IMR-90 (cell line): ENCODE measurements around the gene CNPY1. TPM values are rescaled to one million over a fixed set of nuclear protein-coding genes. Genes with fewer than 3 reads are reported as not detected.

Source experiments
- ATAC-seq: fragments of 200-7000 bp; cut with Tn5 transposase; 2 replicates; pipeline ENCODE4 v1.9.1; 2020; ENCODE audit warnings: low read depth, mild to moderate bottlenecking, moderate library complexity
- BruUV-seq: library from RNA; stranded (reverse); fragments of 400-500 nt; replicated peaks from 2 replicates; lab custom pipeline; 2021; lab: Mats Ljungman, UMichigan
- CTCF ChIA-PET: fragments of 300-600 bp; formaldehyde crosslinking; extraction: SDS; loops from one replicate; lab custom pipeline; 2021; ENCODE audit warnings: antibody characterized with exemption; lab: Yijun Ruan, JAX
- POLR2A ChIA-PET: fragments of 300-600 bp; sonication (Branson Sonifier 250); formaldehyde crosslinking; loops from one replicate; lab custom pipeline; 2022; ENCODE audit warnings: antibody characterized with exemption; ENCODE audit not compliant: unreplicated experiment; lab: Charles Lee
- DNase-seq: peaks from one replicate; pipeline ENCODE4 v3.0.0; 2013
- H2AFZ ChIP-seq: replicated peaks from 2 replicates; pipeline ENCODE3; 2013; ENCODE audit warnings: low read length, mild to moderate bottlenecking; ENCODE audit not compliant: poor library complexity
- H2AK5ac ChIP-seq: 2 replicates; pipeline ENCODE4 v1.6.1; 2013; ENCODE audit warnings: low read depth, low read length, inconsistent platforms
- H2AK9ac ChIP-seq: replicated peaks from 2 replicates; pipeline ENCODE3; 2013; ENCODE audit warnings: mild to moderate bottlenecking, low read depth, low read length, moderate library complexity; ENCODE audit not compliant: poor library complexity
- H2BK120ac ChIP-seq: 2 replicates; pipeline ENCODE4 v1.6.1; 2013; ENCODE audit warnings: low read depth, low read length, inconsistent platforms
- H2BK15ac ChIP-seq: 3 replicates; pipeline ENCODE4 v1.6.1; 2013; ENCODE audit warnings: low read depth, low read length, inconsistent platforms
- H2BK20ac ChIP-seq: 2 replicates; pipeline ENCODE4 v1.6.1; 2013; ENCODE audit warnings: low read depth, mild to moderate bottlenecking, inconsistent platforms, low read length, moderate library complexity
- H2BK5ac ChIP-seq: 2 replicates; pipeline ENCODE4 v1.6.1; 2013; ENCODE audit warnings: mild to moderate bottlenecking, low read depth, low read length, inconsistent platforms; ENCODE audit not compliant: poor library complexity, severe bottlenecking
- H3K14ac ChIP-seq: replicated peaks from 2 replicates; pipeline ENCODE4 v1.6.1; 2013; ENCODE audit warnings: low read depth, low read length, inconsistent platforms
- H3K18ac ChIP-seq: 2 replicates; pipeline ENCODE4 v1.6.1; 2013; ENCODE audit warnings: low read depth, low read length, control low read depth
- H3K23ac ChIP-seq: 2 replicates; pipeline ENCODE4 v1.6.1; 2013; ENCODE audit warnings: low read depth, low read length, inconsistent platforms
- H3K27ac ChIP-seq: 2 replicates; pipeline ENCODE4 v1.5.1; 2013; ENCODE audit warnings: mild to moderate bottlenecking, control low read depth, low read length; ENCODE audit not compliant: insufficient read depth
- H3K27me3 ChIP-seq: 2 replicates; pipeline ENCODE4 v1.6.1; 2013; ENCODE audit warnings: low read length; ENCODE audit not compliant: control insufficient read depth, insufficient read depth
- H3K36me3 ChIP-seq: 2 replicates; pipeline ENCODE4 v1.6.1; 2013; ENCODE audit warnings: low read length, mixed read lengths; ENCODE audit not compliant: control insufficient read depth, insufficient read depth
- H3K4ac ChIP-seq: 2 replicates; pipeline ENCODE4 v1.6.1; 2013; ENCODE audit warnings: low read depth, low read length, inconsistent platforms
- H3K4me1 ChIP-seq: 2 replicates; pipeline ENCODE4 v1.6.1; 2013; ENCODE audit warnings: low read length, mixed read lengths; ENCODE audit not compliant: control insufficient read depth, insufficient read depth
- H3K4me2 ChIP-seq: 2 replicates; pipeline ENCODE4 v1.6.1; 2013; ENCODE audit warnings: low read depth, mild to moderate bottlenecking, control low read depth, low read length, moderate library complexity
- H3K4me3 ChIP-seq: 2 replicates; pipeline ENCODE4 v1.5.1; 2013; ENCODE audit warnings: low read depth, mild to moderate bottlenecking, control low read depth, low read length, moderate library complexity; ENCODE audit not compliant: insufficient read depth
- H3K56ac ChIP-seq: 2 replicates; pipeline ENCODE4 v1.6.1; 2013; ENCODE audit warnings: low read length, inconsistent platforms; ENCODE audit not compliant: insufficient read depth; ENCODE audit errors: extremely low read depth
- H3K79me1 ChIP-seq, 2 experiments: 2 replicates each; pipeline ENCODE4 v1.6.1; 2013; ENCODE audit warnings: low read length in 2 of 2, inconsistent platforms in 1 of 2, low read depth in 1 of 2
- H3K9ac ChIP-seq: 2 replicates; pipeline ENCODE4 v1.6.1; 2013; ENCODE audit warnings: low read depth, low read length, control low read depth
- H3K9me1 ChIP-seq: 2 replicates; pipeline ENCODE4 v1.6.1; 2013; ENCODE audit warnings: low read length, inconsistent platforms; ENCODE audit not compliant: insufficient read depth
- H3K9me3 ChIP-seq: 2 replicates; pipeline ENCODE4 v1.6.1; 2013; ENCODE audit warnings: low read length; ENCODE audit not compliant: control insufficient read depth, insufficient read depth
- H4K20me1 ChIP-seq: 2 replicates; pipeline ENCODE4 v1.6.1; 2013; ENCODE audit warnings: low read length, inconsistent platforms; ENCODE audit not compliant: insufficient read depth
- H4K5ac ChIP-seq: 2 replicates; pipeline ENCODE4 v1.6.1; 2013; ENCODE audit warnings: mild to moderate bottlenecking, low read depth, low read length, control low read depth
- H4K8ac ChIP-seq, 2 experiments: 2 replicates each; pipeline ENCODE4 v1.6.1; 2013; ENCODE audit warnings: low read depth in 2 of 2, low read length in 2 of 2, control low read depth in 1 of 2, inconsistent platforms in 1 of 2
- H4K91ac ChIP-seq: 2 replicates; pipeline ENCODE4 v1.6.1; 2013; ENCODE audit warnings: low read depth, low read length, inconsistent platforms; ENCODE audit not compliant: insufficient read depth
- MAFK ChIP-seq: IDR thresholded peaks from 2 replicates; pipeline ENCODE4 v1.6.1; 2012; ENCODE audit warnings: low read depth, low read length, improper control_type of control experiment
- NFE2L2 ChIP-seq: fragments of 150-350 bp; IDR thresholded peaks from 2 replicates; pipeline ENCODE4 v1.6.1; 2016; ENCODE audit warnings: low read depth, mild to moderate bottlenecking, low read length
- WGBS, 2 experiments: methylation state at CpG; one replicate each; pipeline versions ENCODE4 v1.1.5 to v1.1.7; 2013; ENCODE audit warnings: missing lambda C conversion rate in 2 of 2; ENCODE audit not compliant: insufficient read length in 1 of 2; ENCODE audit errors: extremely low coverage in 2 of 2; 5-methylcytosine and 5-hydroxymethylcytosine counted together
- dilution Hi-C: fragments of 300-500 bp; cut with HindIII; formaldehyde crosslinking; loops from one replicate; pipeline ENCODE4 v1.14.3; 2018; ENCODE audit warnings: low sequenced_read_pairs; ENCODE audit not compliant: unreplicated experiment
- in situ Hi-C: fragments of 300-500 bp; cut with MboI; formaldehyde crosslinking; loops from 3 replicates; pipeline ENCODE4 v1.14.3; 2019; ENCODE audit warnings: low sequenced_read_pairs, inconsistent platforms, mixed read lengths
- intact Hi-C: fragments of 100-400 bp; cut with micrococcal nuclease; formaldehyde crosslinking; loops from 2 replicates; pipeline ENCODE4 v1.10.0; 2022
- polyA plus RNA-seq, 3 experiments: library from polyadenylated mRNA; depleted of rRNA; stranded (reverse); fragments of >200 nt; gene quantifications; 2 replicates each; pipeline ENCODE4 v1.2.3, GENCODE V29; 2012; ENCODE audit warnings: low replicate concordance in 1 of 3
- total RNA-seq: library from RNA; depleted of rRNA; stranded (reverse); fragments of >200 nt; gene quantifications from 2 replicates; pipeline ENCODE4 v1.2.3, GENCODE V29; 2012

Gene CNPY1
- total and polyA plus RNA-seq, 2 of the 4 experiments (the other 2 are of a cell fraction) = not detected

GRCh38 chr7:155558961-155559360 lies 12.6 kb upstream of the CNPY1 start:
- dilution Hi-C loops = no loop called here
- no peak overlapping the region for H2AK5ac ChIP-seq
- H2BK15ac ChIP-seq = no peak overlapping the region
- no peak overlapping the region for H3K4ac ChIP-seq
- H4K5ac ChIP-seq = no peak overlapping the region
- H3K27me3 ChIP-seq = no peaks in the 10 kb centered on the region; the same call in 1 of the 2 replicates
- no peak for ATAC-seq
- no peaks in the 10 kb centered on the region for H3K36me3 ChIP-seq
- 70% methylated on average over 13 of the region's 13 CpGs; no CpG with 5 or more reads in 1 of the 2 experiments for WGBS, 2 experiments
- H3K4me3 ChIP-seq = no peak overlapping the region
- POLR2A ChIA-PET = no interaction called here
- H3K9me1 ChIP-seq = no peaks in the 10 kb centered on the region
- no peak overlapping the region for H3K9ac ChIP-seq
- no peak overlapping the region for H3K18ac ChIP-seq
- H4K20me1 ChIP-seq = no peaks in the 10 kb centered on the region
- no peak overlapping the region for H2AK9ac ChIP-seq
- no peak overlapping the region for H3K14ac ChIP-seq
- intact Hi-C loops = no loop called here
- no peak for DNase-seq
- no TSS peak for BruUV-seq
- H3K23ac ChIP-seq = no peak overlapping the region
- in situ Hi-C loops = no loop called here
- H3K4me1 ChIP-seq = no peaks in the 10 kb centered on the region
- no peak overlapping the region for H2BK120ac ChIP-seq
- CTCF ChIA-PET = no interaction called here
- no peaks in the 10 kb centered on the region for H3K9me3 ChIP-seq
- no peak overlapping the region for H3K4me2 ChIP-seq
- no peak overlapping the region for H3K27ac ChIP-seq
- no peak overlapping the region for H2BK5ac ChIP-seq
- H3K79me1 ChIP-seq = no peaks in the 10 kb centered on the region
- no peak overlapping the region for H3K56ac ChIP-seq
- no peak overlapping the region for H2BK20ac ChIP-seq
- H4K8ac ChIP-seq = no peak overlapping the region
- TF ChIP-seq MAFK (no peak), NFE2L2 (no peak)
- no peak overlapping the region for H4K91ac ChIP-seq
- H2AFZ ChIP-seq = no peak overlapping the region
